OCI-LY3 (cell line): ENCODE results near the gene RAD18.

Source experiments
- CTCF ChIP-seq: fragments of 200-600, 300-600 bp; sonication (generic); IDR thresholded peaks from 2 replicates; pipeline ENCODE4 v1.5.1; 2014; ENCODE audit warnings: antibody characterized with exemption, low read length, low read depth
- EZH2phosphoT487 ChIP-seq: fragments of 200-600 bp; shearing (Covaris generic); IDR thresholded peaks from 2 replicates; pipeline ENCODE4 v1.6.1; 2018; ENCODE audit warnings: antibody characterized with exemption, mixed run types, low read depth

- TF ChIP-seq CTCF, result no peak
- TF ChIP-seq EZH2phosphoT487, result no peak
Measured at GRCh38 chr3:8982509-8982908, 19.2 kb upstream of the RAD18 start.
